Mesothelial cell of epicardium (in vitro differentiated cells): Measurements from ENCODE around the gene MCF2. TPM values are rescaled to one million over a fixed set of nuclear protein-coding genes. Genes with fewer than 3 reads are reported as not detected.

Source experiments
- DNase-seq, 2 experiments: peaks; one replicate each; pipeline ENCODE4 v3.0.0; 2021; ENCODE audit warnings: low spot score in 2 of 2; ENCODE audit not compliant: unreplicated experiment in 2 of 2
- H3K27ac Mint-ChIP-seq: 2 replicates; pipeline ENCODE4 v1.8.0; 2021; ENCODE audit warnings: mixed read lengths
- H3K27me3 Mint-ChIP-seq: 2 replicates; pipeline ENCODE4 v1.8.0; 2021; ENCODE audit warnings: low read depth, mixed read lengths
- H3K36me3 Mint-ChIP-seq: 2 replicates; pipeline ENCODE4 v1.8.0; 2021; ENCODE audit warnings: mixed read lengths
- H3K4me1 Mint-ChIP-seq: 2 replicates; pipeline ENCODE4 v1.8.0; 2021; ENCODE audit warnings: mixed read lengths
- H3K4me3 Mint-ChIP-seq: 2 replicates; pipeline ENCODE4 v1.8.0; 2021; ENCODE audit warnings: mild to moderate bottlenecking, moderate library complexity, mixed read lengths
- H3K9me3 Mint-ChIP-seq: 2 replicates; pipeline ENCODE4 v1.8.0; 2021; ENCODE audit warnings: mixed read lengths
- CTCF ChIP-seq: fragments of 200-600 bp; sonication (generic); IDR thresholded peaks from one replicate; pipeline ENCODE4 v1.5.0; 2021; ENCODE audit warnings: antibody characterized with exemption; ENCODE audit not compliant: unreplicated experiment
- total RNA-seq: library from RNA; stranded (reverse); gene quantifications from 3 replicates; pipeline ENCODE4 v1.2.1, GENCODE V29; 2021

Gene MCF2
- 0.11 to 0.16 TPM in 2 of 3 replicates, not detected in the other for total RNA-seq

GRCh38 chrX:139708067-139708466, at the start of gene MCF2:
Gene MCF2 (minus strand): TSS chrX:139708167. CDS start chrX:139651744, 56,423 bp downstream.
- H3K36me3 Mint-ChIP-seq: no peaks in the 10 kb centered on the region
- no peak for TF ChIP-seq CTCF
- no peak for DNase-seq
- H3K27ac Mint-ChIP-seq: no peak within 1 kb of the TSS
- H3K27me3 Mint-ChIP-seq: no peaks in the 10 kb centered on the region
- H3K4me1 Mint-ChIP-seq: no peaks in the 10 kb centered on the region
- H3K9me3 Mint-ChIP-seq: peaks cover 32% of the 10 kb centered on the region
- H3K4me3 Mint-ChIP-seq: no peak within 1 kb of the TSS

GRCh38 chrX:139751053-139751452, 43.1 kb upstream of the MCF2 start:
- Mint-ChIP-seq H3K9me3 (peaks cover 43% of the 10 kb centered on the region), H3K4me3 (no peak overlapping the region), H3K27ac (no peak overlapping the region), H3K27me3 (no peaks in the 10 kb centered on the region), H3K36me3 (peaks cover 38% of the 10 kb centered on the region), H3K4me1 (no peaks in the 10 kb centered on the region)
- no peak for TF ChIP-seq CTCF
- no peak for DNase-seq

- DNase-seq: no peak
- H3K9me3 Mint-ChIP-seq: peaks cover 36% of the 10 kb centered on the region
Observed at GRCh38 chrX:139750390-139750789, 42.4 kb upstream of the MCF2 start.

GRCh38 chrX:139739138-139739537, 31.2 kb upstream of the MCF2 start:
- DNase-seq: no peak
- no peak overlapping the region for H3K4me3 Mint-ChIP-seq
- H3K4me1 Mint-ChIP-seq: no peaks in the 10 kb centered on the region
- no peaks in the 10 kb centered on the region for H3K36me3 Mint-ChIP-seq
- peaks cover 10% of the 10 kb centered on the region for H3K9me3 Mint-ChIP-seq
- no peak overlapping the region for H3K27ac Mint-ChIP-seq
- H3K27me3 Mint-ChIP-seq: no peaks in the 10 kb centered on the region
- no peak for TF ChIP-seq CTCF

More at GRCh38 chrX:139750390-139750789, 42.4 kb upstream of the MCF2 start:
- Mint-ChIP-seq H3K27me3 (no peaks in the 10 kb centered on the region), H3K27ac (no peak overlapping the region), H3K36me3 (peaks cover 31% of the 10 kb centered on the region), H3K4me1 (no peaks in the 10 kb centered on the region), H3K4me3 (no peak overlapping the region)
- TF ChIP-seq CTCF: no peak

- no peak for DNase-seq
- H3K9me3 Mint-ChIP-seq: peaks cover 13% of the 10 kb centered on the region
- no peak overlapping the region for H3K27ac Mint-ChIP-seq
- no peak for TF ChIP-seq CTCF
- no peak overlapping the region for H3K4me3 Mint-ChIP-seq
- no peaks in the 10 kb centered on the region for H3K36me3 Mint-ChIP-seq
- H3K27me3 Mint-ChIP-seq: no peaks in the 10 kb centered on the region
- no peaks in the 10 kb centered on the region for H3K4me1 Mint-ChIP-seq
Observed at GRCh38 chrX:139738581-139738980, 30.6 kb upstream of the MCF2 start.

- H3K4me3 Mint-ChIP-seq: no peak overlapping the region
- peaks cover 14% of the 10 kb centered on the region for H3K9me3 Mint-ChIP-seq
- H3K27me3 Mint-ChIP-seq: no peaks in the 10 kb centered on the region
- peaks cover 2% of the 10 kb centered on the region for H3K36me3 Mint-ChIP-seq
- no peaks in the 10 kb centered on the region for H3K4me1 Mint-ChIP-seq
- DNase-seq: no peak
- no peak for TF ChIP-seq CTCF
- no peak overlapping the region for H3K27ac Mint-ChIP-seq
Observed at GRCh38 chrX:139736151-139736550, 28.2 kb upstream of the MCF2 start.
